ENCODE results near the gene TNF. TPM values are rescaled to one million over a fixed set of nuclear protein-coding genes. Genes with fewer than 3 reads are reported as not detected.

The TNF gene
- total RNA-seq, 4 donors from 2014 or later: not detected

- no peak for DNase-seq (ENCODE audit: low spot score in 2 of 2)
Measured at GRCh38 chr6:31529329-31530150, 45.8 kb upstream of the TNF start.

GRCh38 chr6:31530659-31531058 lies 44.7 kb upstream of the TNF start:
- DNase-seq (ENCODE audit: low spot score in 2 of 2): no peak

More at GRCh38 chr6:31529329-31530150, 45.8 kb upstream of the TNF start:
- Histone ChIP-seq H3K4me3 (no peak overlapping the region), H3K27me3 (no peaks in the 10 kb centered on the region), H3K27ac (no peak overlapping the region), H3K36me3 (peaks cover 0 to 55% (median 30%) of the 10 kb centered on the region in 3 donors), H3K4me1 (no peaks in the 10 kb centered on the region), H3K9me3 (no peaks in the 10 kb centered on the region)
- 40 to 49% methylated on average over 12 of the region's 12 CpGs for WGBS, 2 donors
- TF ChIP-seq CTCF (IDR thresholded peaks at IDR 0.05) (no peak), EP300 (IDR thresholded peaks at IDR 0.05) (no peak), POLR2A (IDR thresholded peaks at IDR 0.05) (no peak)

GRCh38 chr6:31531162-31531561 lies 44.2 kb upstream of the TNF start:
- Histone ChIP-seq H3K4me3 (no peak overlapping the region), H3K4me1 (peaks cover 0 to 3% (median 0%) of the 10 kb centered on the region in 4 donors), H3K27me3 (no peaks in the 10 kb centered on the region), H3K9me3 (no peaks in the 10 kb centered on the region), H3K27ac (no peak overlapping the region), H3K36me3 (peaks cover 0 to 72% (median 38%) of the 10 kb centered on the region in 3 donors)
- TF ChIP-seq POLR2A (IDR thresholded peaks at IDR 0.05): no peak
- no peak for TF ChIP-seq EP300 (IDR thresholded peaks at IDR 0.05)
- TF ChIP-seq CTCF (IDR thresholded peaks at IDR 0.05): no peak
- 83 to 86% methylated on average over 7 of the region's 7 CpGs for WGBS, 2 donors
- no peak for DNase-seq (ENCODE audit: low spot score in 2 of 2)

More at GRCh38 chr6:31530659-31531058, 44.7 kb upstream of the TNF start:
- Histone ChIP-seq H3K27me3 (no peaks in the 10 kb centered on the region), H3K36me3 (peaks cover 0 to 67% (median 35%) of the 10 kb centered on the region in 3 donors), H3K27ac (no peak overlapping the region), H3K4me3 (no peak overlapping the region), H3K9me3 (no peaks in the 10 kb centered on the region), H3K4me1 (peaks cover 0 to 3% (median 0%) of the 10 kb centered on the region in 4 donors)
- WGBS, 2 donors: 68 to 71% methylated on average over 5 to 6 of the region's 6 CpGs
- TF ChIP-seq EP300 (IDR thresholded peaks at IDR 0.05) (peak in 1 of 2 donors; percentile 14), POLR2A (IDR thresholded peaks at IDR 0.05) (no peak)

GRCh38 chr6:31531771-31532643 lies 43.4 kb upstream of the TNF start:
- peaks cover 0 to 9% (median 0%) of the 10 kb centered on the region in 4 donors for H3K4me1 ChIP-seq
- WGBS, 2 donors: 71 to 72% methylated on average over 9 of the region's 9 CpGs
- no peak overlapping the region for H3K27ac ChIP-seq
- DNase-seq (ENCODE audit: low spot score in 2 of 2): no peak
- H3K4me3 ChIP-seq: no peak overlapping the region
- TF ChIP-seq EP300 (IDR thresholded peaks at IDR 0.05): no peak
- no peak for TF ChIP-seq POLR2A (IDR thresholded peaks at IDR 0.05)
- TF ChIP-seq CTCF (IDR thresholded peaks at IDR 0.05): no peak
- H3K36me3 ChIP-seq: peaks cover 0 to 80% (median 44%) of the 10 kb centered on the region in 3 donors
- no peaks in the 10 kb centered on the region for H3K9me3 ChIP-seq
- H3K27me3 ChIP-seq: no peaks in the 10 kb centered on the region

- 48 to 60% methylated on average over 9 of the region's 9 CpGs for WGBS, 2 donors
- H3K36me3 ChIP-seq: peaks cover 0 to 88% (median 52%) of the 10 kb centered on the region in 3 donors
- H3K27ac ChIP-seq: no peak overlapping the region
Measured at GRCh38 chr6:31532644-31533454, 42.5 kb upstream of the TNF start.

More at GRCh38 chr6:31532644-31533454, 42.5 kb upstream of the TNF start:
- TF ChIP-seq CTCF (IDR thresholded peaks at IDR 0.05) (no peak), POLR2A (IDR thresholded peaks at IDR 0.05) (no peak), EP300 (IDR thresholded peaks at IDR 0.05) (no peak)
- no peak for DNase-seq (ENCODE audit: low spot score in 2 of 2)
- Histone ChIP-seq H3K9me3 (no peaks in the 10 kb centered on the region), H3K27me3 (no peaks in the 10 kb centered on the region), H3K4me3 (no peak overlapping the region), H3K4me1 (peaks cover 0 to 16% (median 0%) of the 10 kb centered on the region in 4 donors)

All from tibial nerve (tissue), 4 donors.